IPS-20b (cell line): ENCODE results near the gene LCE7A.

Experiments
- H3K27ac ChIP-seq: one replicate; pipeline ENCODE4 v1.5.1; 2013; ENCODE audit warnings: low read length
- H3K27me3 ChIP-seq: 2 replicates; pipeline ENCODE4 v1.6.1; 2013; ENCODE audit warnings: mild to moderate bottlenecking, low read length, inconsistent platforms; ENCODE audit not compliant: insufficient read depth
- H3K36me3 ChIP-seq: 2 replicates; pipeline ENCODE4 v1.6.1; 2013; ENCODE audit warnings: low read depth, mild to moderate bottlenecking, inconsistent platforms, low read length, moderate library complexity; ENCODE audit not compliant: insufficient read depth
- H3K4me1 ChIP-seq: 2 replicates; pipeline ENCODE4 v1.6.1; 2013; ENCODE audit warnings: mild to moderate bottlenecking, control low read depth, inconsistent platforms, low read length, moderate library complexity; ENCODE audit not compliant: insufficient read depth
- H3K4me3 ChIP-seq: 2 replicates; pipeline ENCODE4 v1.5.1; 2013; ENCODE audit warnings: mild to moderate bottlenecking, low read length, inconsistent platforms
- H3K9ac ChIP-seq: 2 replicates; pipeline ENCODE4 v1.6.1; 2013; ENCODE audit warnings: low read depth, mild to moderate bottlenecking, inconsistent platforms, low read length, moderate library complexity
- H3K9me3 ChIP-seq: 2 replicates; pipeline ENCODE4 v1.6.1; 2013; ENCODE audit warnings: mild to moderate bottlenecking, low read depth, low read length, inconsistent platforms; ENCODE audit not compliant: insufficient read depth

LCE7A gene

GRCh38 chr1:152880907-152881306 is 21.1 kb downstream of the LCE7A start:
- Histone ChIP-seq H3K4me3 (no peak overlapping the region), H3K9me3 (peaks cover 10% of the 10 kb centered on the region; the same call in 1 of the 2 replicates), H3K36me3 (no peaks in the 10 kb centered on the region), H3K27ac (no peak overlapping the region), H3K9ac (no peak overlapping the region), H3K4me1 (no peaks in the 10 kb centered on the region), H3K27me3 (no peaks in the 10 kb centered on the region)

- H3K36me3 ChIP-seq = no peaks in the 10 kb centered on the region
- H3K27ac ChIP-seq = no peak overlapping the region
- H3K4me3 ChIP-seq = no peak overlapping the region
- H3K27me3 ChIP-seq = no peaks in the 10 kb centered on the region
- H3K9me3 ChIP-seq = peaks cover 13% of the 10 kb centered on the region
- no peak overlapping the region for H3K9ac ChIP-seq
- no peaks in the 10 kb centered on the region for H3K4me1 ChIP-seq
Measured at GRCh38 chr1:152884085-152884484, 24.3 kb downstream of the LCE7A start.

- H3K4me3 ChIP-seq = no peak overlapping the region
- peaks cover 13% of the 10 kb centered on the region for H3K9me3 ChIP-seq
- H3K36me3 ChIP-seq = no peaks in the 10 kb centered on the region
- H3K27me3 ChIP-seq = no peaks in the 10 kb centered on the region
- H3K27ac ChIP-seq = no peak overlapping the region
- H3K9ac ChIP-seq = no peak overlapping the region
- H3K4me1 ChIP-seq = no peaks in the 10 kb centered on the region
Measured at GRCh38 chr1:152884506-152884905, 24.7 kb downstream of the LCE7A start.

- H3K9me3 ChIP-seq = peaks cover 13% of the 10 kb centered on the region
- H3K4me3 ChIP-seq = no peak overlapping the region
- H3K4me1 ChIP-seq = no peaks in the 10 kb centered on the region
- H3K27me3 ChIP-seq = no peaks in the 10 kb centered on the region
- H3K27ac ChIP-seq = no peak overlapping the region
- H3K9ac ChIP-seq = no peak overlapping the region
- H3K36me3 ChIP-seq = no peaks in the 10 kb centered on the region
Measured at GRCh38 chr1:152884966-152885624, 25.3 kb downstream of the LCE7A start.

GRCh38 chr1:152886085-152886484 is 26.3 kb downstream of the LCE7A start:
- Histone ChIP-seq H3K9me3 (peaks cover 13% of the 10 kb centered on the region), H3K4me1 (no peaks in the 10 kb centered on the region), H3K4me3 (no peak overlapping the region), H3K9ac (no peak overlapping the region), H3K27me3 (no peaks in the 10 kb centered on the region), H3K36me3 (no peaks in the 10 kb centered on the region), H3K27ac (no peak overlapping the region)

- no peak overlapping the region for H3K27ac ChIP-seq
- no peaks in the 10 kb centered on the region for H3K4me1 ChIP-seq
- H3K27me3 ChIP-seq = no peaks in the 10 kb centered on the region
Measured at GRCh38 chr1:152886758-152887409, 27.1 kb downstream of the LCE7A start.

GRCh38 chr1:152888126-152888525 is 28.3 kb downstream of the LCE7A start:
- Histone ChIP-seq H3K9ac (no peak overlapping the region), H3K4me1 (no peaks in the 10 kb centered on the region), H3K4me3 (no peak overlapping the region), H3K9me3 (peaks cover 13% of the 10 kb centered on the region), H3K27ac (no peak overlapping the region), H3K27me3 (no peaks in the 10 kb centered on the region), H3K36me3 (no peaks in the 10 kb centered on the region)

More at GRCh38 chr1:152886758-152887409, 27.1 kb downstream of the LCE7A start:
- Histone ChIP-seq H3K9ac (no peak overlapping the region), H3K9me3 (peaks cover 13% of the 10 kb centered on the region), H3K4me3 (no peak overlapping the region), H3K36me3 (no peaks in the 10 kb centered on the region)

- Histone ChIP-seq H3K27ac (no peak overlapping the region), H3K9ac (no peak overlapping the region), H3K4me3 (no peak overlapping the region), H3K27me3 (no peaks in the 10 kb centered on the region), H3K4me1 (no peaks in the 10 kb centered on the region), H3K9me3 (peaks cover 11% of the 10 kb centered on the region; the same call in 1 of the 2 replicates), H3K36me3 (no peaks in the 10 kb centered on the region)
Measured at GRCh38 chr1:152899027-152899426, 39.2 kb downstream of the LCE7A start.

GRCh38 chr1:152899883-152900282 is 40.1 kb downstream of the LCE7A start:
- H3K9me3 ChIP-seq = peaks cover 17% of the 10 kb centered on the region; the same call in 1 of the 2 replicates
- H3K4me3 ChIP-seq = no peak overlapping the region
- no peaks in the 10 kb centered on the region for H3K36me3 ChIP-seq
- no peak overlapping the region for H3K9ac ChIP-seq
- H3K27ac ChIP-seq = no peak overlapping the region
- no peaks in the 10 kb centered on the region for H3K27me3 ChIP-seq
- no peaks in the 10 kb centered on the region for H3K4me1 ChIP-seq

GRCh38 chr1:152901631-152902030 is 41.8 kb downstream of the LCE7A start:
- no peaks in the 10 kb centered on the region for H3K36me3 ChIP-seq
- no peak overlapping the region for H3K4me3 ChIP-seq
- H3K27me3 ChIP-seq = no peaks in the 10 kb centered on the region
- peaks cover 17% of the 10 kb centered on the region; the same call in 1 of the 2 replicates for H3K9me3 ChIP-seq
- H3K4me1 ChIP-seq = no peaks in the 10 kb centered on the region
- no peak overlapping the region for H3K27ac ChIP-seq
- no peak overlapping the region for H3K9ac ChIP-seq

- no peaks in the 10 kb centered on the region for H3K27me3 ChIP-seq
- no peaks in the 10 kb centered on the region for H3K4me1 ChIP-seq
- H3K36me3 ChIP-seq = no peaks in the 10 kb centered on the region
- H3K9me3 ChIP-seq = peaks cover 21% of the 10 kb centered on the region; the same call in 1 of the 2 replicates
- H3K4me3 ChIP-seq = no peak overlapping the region
- no peak overlapping the region for H3K27ac ChIP-seq
- H3K9ac ChIP-seq = no peak overlapping the region
Measured at GRCh38 chr1:152902636-152903035, 42.8 kb downstream of the LCE7A start.
